SH-SY5Y (cell line): ENCODE results near the gene ASCL1.

Experiments used
- GATA2 ChIP-seq: IDR thresholded peaks from 2 replicates; pipeline ENCODE4 v1.6.1; 2011; ENCODE audit warnings: mild to moderate bottlenecking, low read depth, low read length
- GATA3 ChIP-seq: IDR thresholded peaks from 2 replicates; pipeline ENCODE4 v1.6.1; 2011; ENCODE audit warnings: low read depth, mild to moderate bottlenecking, low read length, moderate library complexity

ASCL1 gene

GRCh38 chr12:102957339-102958050 is at the start of gene ASCL1:
Gene ASCL1 (plus strand): TSS chr12:102957674. CDS start chr12:102958245, 571 bp downstream.
- TF ChIP-seq GATA2 = no peak
- no peak for TF ChIP-seq GATA3

- no peak for TF ChIP-seq GATA2
- no peak for TF ChIP-seq GATA3
Measured at GRCh38 chr12:102907918-102908317, 49.6 kb upstream of the ASCL1 start.

GRCh38 chr12:102910137-102910536 is 47.3 kb upstream of the ASCL1 start:
- TF ChIP-seq GATA2 (no peak), GATA3 (no peak)

GRCh38 chr12:102910792-102911191 is 46.7 kb upstream of the ASCL1 start:
- TF ChIP-seq GATA3 = no peak

DNA sequence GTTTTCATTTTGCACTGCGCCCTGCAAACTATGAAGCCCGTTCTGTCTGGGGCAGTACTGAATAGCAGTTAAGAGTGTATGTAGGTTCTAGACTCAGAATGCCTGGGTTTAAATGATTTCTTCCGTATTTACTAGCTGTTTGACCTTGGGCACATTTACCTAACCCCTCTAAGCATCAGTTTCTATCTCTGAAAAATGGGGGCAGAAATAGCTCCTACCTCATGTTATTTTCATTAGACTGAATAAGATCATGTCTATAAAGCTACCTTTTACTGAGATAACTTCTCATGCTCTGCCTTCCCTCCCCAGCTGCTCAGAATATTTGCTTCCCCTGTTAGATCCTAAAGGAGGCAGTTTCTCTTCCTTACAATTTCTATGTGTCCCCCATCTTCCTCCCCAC is 46.2 kb upstream of the ASCL1 start:
- TF ChIP-seq GATA3 (no peak), GATA2 (no peak)

DNA sequence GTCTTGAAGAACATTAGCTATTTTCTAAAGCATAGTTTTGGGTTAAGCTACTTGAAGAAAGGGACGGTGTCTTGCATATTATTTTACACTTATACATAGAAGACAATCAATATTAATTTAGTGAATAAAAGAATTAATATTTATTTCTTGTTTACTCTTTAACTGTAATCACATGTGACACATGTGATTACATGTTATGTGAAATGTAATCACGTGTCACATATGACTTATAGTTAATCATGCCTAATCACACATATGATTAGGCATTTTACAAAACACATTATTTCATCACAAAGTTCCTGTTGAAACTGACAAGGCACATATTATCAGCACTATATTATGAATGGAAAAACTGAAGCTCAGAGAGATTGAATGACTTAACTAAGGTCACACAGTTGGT is 45.2 kb upstream of the ASCL1 start:
- TF ChIP-seq GATA2 = no peak
- no peak for TF ChIP-seq GATA3

- no peak for TF ChIP-seq GATA3
- TF ChIP-seq GATA2 = no peak
Measured at GRCh38 chr12:102913453-102914226, 43.8 kb upstream of the ASCL1 start.

GRCh38 chr12:102916252-102917025 is 41.0 kb upstream of the ASCL1 start:
- no peak for TF ChIP-seq GATA3
- no peak for TF ChIP-seq GATA2

DNA sequence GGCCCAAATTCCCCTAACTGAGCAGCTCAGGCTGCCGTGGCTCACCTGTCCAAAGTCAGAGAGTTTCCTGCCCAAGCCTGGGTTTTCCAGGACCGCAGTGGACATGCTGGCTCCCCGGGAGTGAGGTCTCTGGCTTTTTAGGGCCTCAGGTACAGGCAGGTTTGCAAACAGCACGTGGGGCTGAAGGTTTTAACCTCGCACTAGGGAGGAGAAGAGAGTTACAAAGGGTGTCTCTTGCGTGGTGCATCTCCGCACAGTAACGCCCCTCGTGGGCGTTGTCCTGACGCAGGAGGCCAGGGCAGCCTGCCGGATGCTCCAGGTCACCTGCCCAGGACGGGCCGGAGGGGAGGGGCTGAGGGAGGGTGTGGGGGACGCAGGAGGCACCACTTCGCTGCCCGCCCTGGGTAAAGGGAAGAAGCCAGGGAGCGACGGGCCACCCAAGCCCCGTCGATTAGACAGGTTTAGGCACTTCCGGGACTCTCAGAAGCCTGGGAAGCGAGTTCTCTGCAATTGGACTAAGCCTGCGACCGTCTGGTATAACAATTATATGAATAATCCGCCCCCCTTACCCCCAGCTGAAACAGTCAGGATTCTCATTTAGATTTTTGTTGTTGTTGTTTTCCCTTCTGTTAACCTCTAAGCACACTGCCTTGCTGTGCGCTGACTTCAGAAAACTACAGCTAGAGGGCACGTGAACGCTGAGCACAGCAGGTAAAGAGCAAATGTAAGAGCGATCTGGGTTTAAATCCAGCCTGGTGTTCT is 40.3 kb upstream of the ASCL1 start, which contains the start of gene PAH:
TSS of gene PAH (minus strand) at position 219 of the 762 bp plus-strand sequence. CDS start at position 105, 114 bp downstream.
- TF ChIP-seq GATA2 = no peak
- no peak for TF ChIP-seq GATA3

GRCh38 chr12:102918840-102919239 is 38.6 kb upstream of the ASCL1 start:
- TF ChIP-seq GATA3 (no peak), GATA2 (no peak)

DNA sequence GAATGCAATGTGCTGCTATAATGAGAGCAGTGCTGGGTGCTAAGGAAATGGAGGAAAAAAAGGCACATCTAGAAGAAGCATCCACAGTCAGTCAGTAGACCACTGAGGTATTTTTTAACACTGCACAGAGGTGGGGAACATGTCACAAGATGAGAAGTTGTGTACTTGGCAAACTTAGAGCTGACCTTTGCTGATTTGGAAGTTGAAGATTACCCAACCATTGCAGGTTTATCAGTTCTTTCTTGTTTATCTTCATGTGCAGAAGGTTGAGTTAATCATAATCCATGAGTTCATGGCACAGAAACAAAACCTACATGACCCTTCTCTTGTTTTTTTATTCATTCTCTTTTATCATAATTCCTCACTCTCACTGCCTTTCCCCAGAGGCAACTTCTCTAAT is 37.2 kb upstream of the ASCL1 start:
- no peak for TF ChIP-seq GATA2
- TF ChIP-seq GATA3 = no peak

- no peak for TF ChIP-seq GATA3
- no peak for TF ChIP-seq GATA2
Measured at GRCh38 chr12:102921240-102921639, 36.2 kb upstream of the ASCL1 start.

DNA sequence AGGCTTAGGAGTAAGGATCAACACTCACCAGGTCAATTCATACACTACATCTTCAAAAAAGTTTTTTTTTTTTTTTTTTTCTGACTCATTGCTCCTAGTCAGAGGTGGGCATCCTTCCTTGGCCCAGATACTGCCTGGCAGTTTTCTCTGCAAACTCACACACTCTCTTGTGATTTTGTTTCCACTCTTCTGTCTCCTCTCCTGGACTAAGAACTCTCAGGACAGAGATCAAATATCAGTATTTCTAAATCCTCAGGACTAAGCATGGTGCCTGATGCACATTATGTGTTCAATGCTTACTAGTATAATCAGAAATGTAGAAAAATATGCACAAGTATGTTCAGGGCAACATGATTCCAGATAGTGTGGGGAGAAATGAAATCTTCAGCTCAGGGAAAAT is 30.3 kb upstream of the ASCL1 start:
- TF ChIP-seq GATA3 (no peak), GATA2 (no peak)

- TF ChIP-seq GATA2 (no peak), GATA3 (no peak)
Measured at GRCh38 chr12:102933168-102933567, 24.3 kb upstream of the ASCL1 start.

DNA sequence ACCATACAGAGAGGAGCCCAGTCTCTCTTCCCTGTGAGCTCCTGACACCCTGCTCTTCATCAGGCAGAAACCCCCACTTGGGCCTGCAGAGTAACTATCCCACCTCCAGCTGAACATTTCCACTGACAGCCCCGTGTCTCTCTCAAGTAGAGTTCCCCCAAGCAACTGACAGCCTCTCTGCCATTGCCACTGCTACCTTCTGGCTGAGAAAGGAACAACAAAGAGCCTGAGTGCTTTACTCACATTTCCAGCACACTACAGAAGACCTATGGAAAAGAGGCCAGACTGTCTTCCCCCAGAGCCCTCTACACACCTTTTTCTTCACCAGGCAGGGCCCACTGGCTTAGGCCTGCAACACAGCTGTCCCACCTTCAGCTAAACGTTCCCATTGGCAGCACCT is 18.4 kb upstream of the ASCL1 start:
- TF ChIP-seq GATA2 = no peak
- no peak for TF ChIP-seq GATA3
